NCI-H748 (cell line): ENCODE data around the gene YPEL4.
A peak's percentile ranks its signal among the peaks of the same experiment; 100 is the strongest.

Experiments used
- DNase-seq: peaks from one replicate; lab custom pipeline; 2025; ENCODE audit not compliant: unreplicated experiment; lab: John Stamatoyannopoulos, UW

The YPEL4 gene

GRCh38 chr11:57651408-57651807 is 1.7 kb upstream of the YPEL4 start:
- DNase-seq: no peak

GRCh38 chr11:57650739-57651090 is 1.0 kb upstream of the YPEL4 start:
- DNase-seq: no peak

GRCh38 chr11:57648801-57649735 is 644 bp downstream of the YPEL4 start:
- peak; percentile 36 for DNase-seq

GRCh38 chr11:57647960-57648800 is 1.5 kb downstream of the YPEL4 start:
- DNase-seq: no peak

GRCh38 chr11:57647372-57647771 is 2.3 kb downstream of the YPEL4 start:
- peak; percentile 39 for DNase-seq

GRCh38 chr11:57646799-57647303 is 2.9 kb downstream of the YPEL4 start:
- DNase-seq: peak; percentile 62

- no peak for DNase-seq
Observed at GRCh38 chr11:57646194-57646798, 3.4 kb downstream of the YPEL4 start.

- no peak for DNase-seq
Observed at GRCh38 chr11:57645689-57646085, 4.0 kb downstream of the YPEL4 start.

GRCh38 chr11:57644748-57645688 is 4.7 kb downstream of the YPEL4 start:
- peak; percentile 79 for DNase-seq

GRCh38 chr11:57643802-57644201 is 5.9 kb downstream of the YPEL4 start:
- no peak for DNase-seq

- DNase-seq: peak; percentile 48
Observed at GRCh38 chr11:57641011-57641807, 8.5 kb downstream of the YPEL4 start.

GRCh38 chr11:57640068-57640800 is 9.5 kb downstream of the YPEL4 start:
- no peak for DNase-seq

GRCh38 chr11:57639321-57640067 is 10.2 kb downstream of the YPEL4 start:
- peak; percentile 35 for DNase-seq

GRCh38 chr11:57638811-57639320 is 10.8 kb downstream of the YPEL4 start:
- DNase-seq: peak; percentile 23

- DNase-seq: peak; percentile 82
Observed at GRCh38 chr11:57638005-57638781, 11.5 kb downstream of the YPEL4 start.

GRCh38 chr11:57637626-57638004 is 12.1 kb downstream of the YPEL4 start:
- no peak for DNase-seq

- no peak for DNase-seq
Observed at GRCh38 chr11:57635246-57635645, 14.5 kb downstream of the YPEL4 start.
